B cell (primary cell): ENCODE data around the gene EDN1.

Source experiments
- CTCF ChIP-seq: fragments of 200-600 bp; IDR thresholded peaks from one replicate; pipeline ENCODE4 v1.8.0; 2022; ENCODE audit warnings: antibody characterized with exemption, mild to moderate bottlenecking
- EZH2 ChIP-seq: IDR thresholded peaks from 2 replicates; pipeline ENCODE4 v1.6.1; 2012; ENCODE audit warnings: borderline replicate concordance, low read depth, mild to moderate bottlenecking, moderate library complexity, low read length; ENCODE audit not compliant: insufficient read depth, poor library complexity, severe bottlenecking

DNA sequence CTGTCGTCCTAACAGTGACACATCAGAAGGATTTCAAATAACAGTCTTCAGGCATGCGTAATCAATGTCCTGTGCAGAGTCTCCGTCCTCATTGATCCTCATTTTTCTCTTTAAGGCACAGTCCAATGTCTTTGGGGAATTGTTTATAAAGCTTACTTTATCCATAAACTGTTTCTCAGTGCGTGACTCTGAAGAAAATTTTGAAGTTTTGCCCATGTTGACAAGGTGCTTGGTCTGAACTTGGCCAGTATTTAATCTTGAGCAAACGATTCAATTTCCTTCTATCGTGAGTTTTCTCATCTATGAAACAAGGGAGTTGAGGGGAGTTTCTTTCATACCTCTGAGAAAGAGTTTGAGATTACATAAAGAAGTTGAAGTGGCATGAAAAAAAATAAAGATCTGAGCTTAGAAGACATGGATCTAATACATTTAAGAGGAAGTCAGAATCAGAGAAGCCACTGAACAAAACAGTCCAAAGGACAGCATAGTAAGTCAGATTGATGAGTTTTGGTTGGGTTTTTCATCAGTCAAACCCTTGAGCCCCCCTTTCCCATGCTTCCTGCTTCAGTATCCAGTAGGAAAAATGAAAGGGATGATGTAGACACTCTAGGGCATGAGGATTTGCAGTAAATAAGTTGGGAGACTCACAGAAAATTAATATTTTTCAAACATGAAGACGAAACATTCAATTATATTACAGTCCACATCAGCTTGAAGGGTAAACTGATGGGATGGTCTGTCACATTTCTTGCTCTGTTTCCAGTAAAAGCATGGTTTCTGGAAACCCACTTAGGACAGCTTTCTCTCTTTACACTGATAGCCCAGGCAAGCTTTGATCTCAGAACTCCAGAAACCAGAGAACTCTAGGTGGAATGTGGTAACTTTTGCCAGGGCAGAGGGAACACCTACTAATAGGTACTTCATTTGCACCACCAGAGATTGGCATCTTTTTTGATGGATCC is 8.1 kb downstream of the EDN1 start:
- TF ChIP-seq CTCF (no peak), EZH2 (no peak)
